Hepatocyte (in vitro differentiated cells): ENCODE results near the gene CAMKK2.

Experiments used
- CTCF ChIP-seq: fragments of 200-600 bp; sonication (generic); IDR thresholded peaks from 2 replicates; pipeline ENCODE4 v1.5.1; 2016; ENCODE audit warnings: antibody characterized with exemption, mild to moderate bottlenecking; ENCODE audit not compliant: poor library complexity
- EZH2 ChIP-seq: fragments of 200-600 bp; sonication (generic); IDR thresholded peaks from 2 replicates; pipeline ENCODE4 v1.6.1; 2016; ENCODE audit warnings: antibody characterized with exemption, mild to moderate bottlenecking, borderline replicate concordance
- EZH2phosphoT487 ChIP-seq: fragments of 200-600 bp; sonication (generic); IDR thresholded peaks from one replicate; pipeline ENCODE4 v1.6.1; 2018; ENCODE audit warnings: antibody characterized with exemption, mild to moderate bottlenecking, low read depth, moderate library complexity; ENCODE audit not compliant: unreplicated experiment, severe bottlenecking

DNA sequence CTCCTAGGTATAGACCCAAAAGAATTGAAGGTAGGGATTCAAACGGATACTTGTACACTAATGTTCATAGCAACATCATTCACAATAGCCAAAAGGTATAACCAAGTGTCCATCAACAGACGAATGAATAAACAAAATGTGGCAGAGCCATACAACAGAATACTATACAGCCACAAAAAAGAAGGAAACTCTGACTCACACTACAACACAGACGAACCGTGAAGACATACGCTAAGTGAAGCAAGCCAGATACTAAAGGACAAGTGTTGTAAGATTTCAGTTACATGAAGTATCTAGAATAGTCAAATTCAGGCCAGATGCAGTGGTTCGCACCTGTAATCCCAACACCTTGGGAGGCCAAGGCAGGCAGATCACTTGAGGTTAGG lies 19.1 kb downstream of the CAMKK2 start:
- no peak for TF ChIP-seq EZH2phosphoT487
- TF ChIP-seq CTCF = no peak
- TF ChIP-seq EZH2 = no peak
